ENCODE data around the gene PROSER3.

DNA sequence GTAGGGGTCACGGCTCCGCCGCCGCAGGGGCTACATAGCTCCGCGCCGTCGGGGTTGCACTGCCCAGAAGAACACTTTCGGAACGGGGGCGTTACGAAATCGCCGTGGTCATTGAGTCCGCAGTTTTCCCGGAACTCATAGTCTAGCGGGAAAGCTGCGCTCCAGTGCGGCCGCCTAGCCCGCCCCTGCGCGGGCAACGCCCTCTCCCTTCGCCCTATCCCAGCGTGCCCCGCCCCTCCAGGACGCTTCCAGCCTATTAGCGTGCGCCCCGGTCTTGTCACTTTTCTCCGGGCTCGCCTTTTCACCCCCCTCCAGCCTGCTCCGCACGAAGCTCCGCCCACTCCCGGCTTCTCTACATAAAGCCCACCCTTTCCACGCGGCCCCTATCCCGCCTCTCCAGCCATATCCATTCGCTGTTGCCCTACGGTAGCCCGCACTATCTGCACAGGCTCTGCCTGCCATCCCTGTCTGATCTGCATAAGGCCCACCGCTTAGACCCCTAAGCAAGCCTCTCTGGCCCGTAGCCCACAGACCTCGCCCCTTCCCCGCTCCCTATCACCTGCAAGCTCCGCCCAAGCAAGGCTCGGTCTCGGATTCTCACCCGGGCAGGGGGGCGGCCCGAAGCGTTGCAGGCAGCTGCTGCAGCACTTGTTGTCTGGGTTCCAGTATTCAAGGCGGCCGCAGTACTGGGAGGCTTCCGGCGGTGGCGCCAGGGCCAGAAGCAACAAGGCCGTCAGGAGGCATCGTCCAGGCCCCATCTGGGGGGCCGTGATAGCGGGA, 17.4 kb upstream of the PROSER3 start:
- no peak for TF ChIP-seq POLR2A (IDR thresholded peaks at IDR 0.05)
- TF ChIP-seq, protein P1, sequence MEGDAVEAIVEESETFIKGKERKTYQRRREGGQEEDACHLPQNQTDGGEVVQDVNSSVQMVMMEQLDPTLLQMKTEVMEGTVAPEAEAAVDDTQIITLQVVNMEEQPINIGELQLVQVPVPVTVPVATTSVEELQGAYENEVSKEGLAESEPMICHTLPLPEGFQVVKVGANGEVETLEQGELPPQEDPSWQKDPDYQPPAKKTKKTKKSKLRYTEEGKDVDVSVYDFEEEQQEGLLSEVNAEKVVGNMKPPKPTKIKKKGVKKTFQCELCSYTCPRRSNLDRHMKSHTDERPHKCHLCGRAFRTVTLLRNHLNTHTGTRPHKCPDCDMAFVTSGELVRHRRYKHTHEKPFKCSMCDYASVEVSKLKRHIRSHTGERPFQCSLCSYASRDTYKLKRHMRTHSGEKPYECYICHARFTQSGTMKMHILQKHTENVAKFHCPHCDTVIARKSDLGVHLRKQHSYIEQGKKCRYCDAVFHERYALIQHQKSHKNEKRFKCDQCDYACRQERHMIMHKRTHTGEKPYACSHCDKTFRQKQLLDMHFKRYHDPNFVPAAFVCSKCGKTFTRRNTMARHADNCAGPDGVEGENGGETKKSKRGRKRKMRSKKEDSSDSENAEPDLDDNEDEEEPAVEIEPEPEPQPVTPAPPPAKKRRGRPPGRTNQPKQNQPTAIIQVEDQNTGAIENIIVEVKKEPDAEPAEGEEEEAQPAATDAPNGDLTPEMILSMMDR (IDR thresholded peaks at IDR 0.05), result no peak
- peak; percentile 83 to 88 for TF ChIP-seq POLR2AphosphoS5 (IDR thresholded peaks at IDR 0.05; ENCODE audit: insufficient read depth in 1 of 2, low read depth in 1 of 2)
